Gastroesophageal sphincter (tissue), 4 donors: ENCODE results near the gene POLR2L. TPM values are rescaled to one million over a fixed set of nuclear protein-coding genes. Genes with fewer than 3 reads are reported as not detected.

Source experiments
- ATAC-seq: fragments of 150-250 bp; one replicate; pipeline ENCODE4 v1.9.1; 2016; ENCODE audit warnings: mild to moderate bottlenecking, moderate library complexity
- H3K27ac ChIP-seq, 4 donors: fragments of 200-600 bp; sonication (generic) in 3 of 4; 1 replicate in 3 of 4; 2 replicates in 1 of 4; pipeline ENCODE4 v1.5.1; 2016 to 2019
- H3K27me3 ChIP-seq: fragments of 200-600 bp; sonication (generic); one replicate; pipeline ENCODE4 v1.5.1; 2019
- H3K36me3 ChIP-seq, 2 donors: fragments of 200-600 bp; sonication (generic); one replicate each; pipeline ENCODE4 v1.5.1; 2019; ENCODE audit warnings: control low read depth in 1 of 2
- H3K4me1 ChIP-seq, 3 donors: fragments of 200-600 bp; sonication (generic); 1 replicate in 2 of 3; 2 replicates in 1 of 3; pipeline ENCODE4 v1.5.1; 2016 to 2019; ENCODE audit warnings: control low read depth in 2 of 3
- H3K4me3 ChIP-seq, 2 donors: fragments of 200-600 bp; sonication (generic); one replicate each; pipeline ENCODE4 v1.5.1; 2019; ENCODE audit warnings: mild to moderate bottlenecking in 1 of 2, moderate library complexity in 1 of 2
- H3K9me3 ChIP-seq, 3 donors: fragments of 200-600 bp; sonication (generic); one replicate each; pipeline ENCODE4 v1.5.1; 2017 to 2019; ENCODE audit warnings: control low read depth in 2 of 3
- EP300 ChIP-seq: sonication (generic); formaldehyde crosslinking; IDR thresholded peaks from one replicate; pipeline ENCODE4 v1.6.1; 2017; ENCODE audit warnings: antibody characterized with exemption, mild to moderate bottlenecking
- POLR2A ChIP-seq, 2 donors: fragments of 450-650 bp; IDR thresholded peaks; one replicate each; pipeline ENCODE4 v1.6.1; 2017; ENCODE audit warnings: antibody characterized with exemption in 2 of 2, mild to moderate bottlenecking in 2 of 2, moderate library complexity in 1 of 2
- POLR2AphosphoS5 ChIP-seq: sonication (generic); formaldehyde crosslinking; IDR thresholded peaks from one replicate; pipeline ENCODE4 v1.6.1; 2017; ENCODE audit warnings: antibody characterized with exemption
- WGBS, 2 donors: methylation state at CpG; one replicate each; pipeline ENCODE4 v1.1.5; 2018; ENCODE audit warnings: low coverage in 1 of 2; 5-methylcytosine and 5-hydroxymethylcytosine counted together
- total RNA-seq, 4 donors: library from RNA; depleted of rRNA; stranded (reverse); fragments of >200 nt; gene quantifications; one replicate each; pipeline ENCODE4 v1.1.0, GENCODE V29; 2016
- TF ChIP-seq, protein P1 (sequence below), 4 experiments: fragments of 200-600 bp in 2 of 4; fragments of 450-650 bp in 2 of 4; sonication (generic) in 1 of 4; IDR thresholded peaks; one replicate each; pipeline ENCODE4 v1.5.1; 2017 to 2019; ENCODE audit warnings: antibody characterized with exemption in 4 of 4, mild to moderate bottlenecking in 2 of 4, moderate library complexity in 2 of 4

POLR2L gene
- total RNA-seq, 4 donors from 2014 or later, result 65.5 to 86.0 (median 71.8) TPM

DNA sequence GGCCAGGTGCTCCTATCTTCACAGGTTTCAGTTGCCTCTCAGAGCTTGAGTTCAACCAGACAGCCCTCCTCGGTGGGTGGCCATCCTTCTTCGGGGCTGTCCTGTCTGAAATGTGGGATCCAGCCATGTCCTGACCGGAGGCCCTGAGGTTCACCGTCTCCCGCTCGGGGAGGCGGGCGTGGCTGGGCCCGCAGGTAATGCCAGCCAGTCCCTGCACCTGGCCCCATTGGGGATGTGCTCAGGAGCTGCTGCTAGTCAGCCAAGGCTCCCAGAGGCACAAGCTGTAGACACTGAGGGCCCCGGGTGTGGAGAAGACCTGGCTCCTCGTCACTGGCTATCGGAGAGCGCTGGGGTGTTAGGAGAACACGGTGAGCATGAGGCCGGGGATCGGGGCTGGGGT lies 32.9 kb upstream of the POLR2L start:
- peaks cover 0 to 44% of the 10 kb centered on the region in 2 donors for H3K36me3 ChIP-seq
- 80% methylated on average over 1 of the region's 16 CpGs; no CpG with 5 or more reads in 1 of the 2 donors for WGBS, 2 donors
- no peaks in the 10 kb centered on the region for H3K4me1 ChIP-seq
- no peak overlapping the region for H3K4me3 ChIP-seq
- H3K27me3 ChIP-seq, result no peaks in the 10 kb centered on the region
- H3K9me3 ChIP-seq, result no peaks in the 10 kb centered on the region
- TF ChIP-seq EP300, result no peak
- TF ChIP-seq POLR2A (IDR thresholded peaks at IDR 0.05), result no peak
- TF ChIP-seq POLR2AphosphoS5, result no peak
- TF ChIP-seq, protein P1, sequence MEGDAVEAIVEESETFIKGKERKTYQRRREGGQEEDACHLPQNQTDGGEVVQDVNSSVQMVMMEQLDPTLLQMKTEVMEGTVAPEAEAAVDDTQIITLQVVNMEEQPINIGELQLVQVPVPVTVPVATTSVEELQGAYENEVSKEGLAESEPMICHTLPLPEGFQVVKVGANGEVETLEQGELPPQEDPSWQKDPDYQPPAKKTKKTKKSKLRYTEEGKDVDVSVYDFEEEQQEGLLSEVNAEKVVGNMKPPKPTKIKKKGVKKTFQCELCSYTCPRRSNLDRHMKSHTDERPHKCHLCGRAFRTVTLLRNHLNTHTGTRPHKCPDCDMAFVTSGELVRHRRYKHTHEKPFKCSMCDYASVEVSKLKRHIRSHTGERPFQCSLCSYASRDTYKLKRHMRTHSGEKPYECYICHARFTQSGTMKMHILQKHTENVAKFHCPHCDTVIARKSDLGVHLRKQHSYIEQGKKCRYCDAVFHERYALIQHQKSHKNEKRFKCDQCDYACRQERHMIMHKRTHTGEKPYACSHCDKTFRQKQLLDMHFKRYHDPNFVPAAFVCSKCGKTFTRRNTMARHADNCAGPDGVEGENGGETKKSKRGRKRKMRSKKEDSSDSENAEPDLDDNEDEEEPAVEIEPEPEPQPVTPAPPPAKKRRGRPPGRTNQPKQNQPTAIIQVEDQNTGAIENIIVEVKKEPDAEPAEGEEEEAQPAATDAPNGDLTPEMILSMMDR (IDR thresholded peaks at IDR 0.05), result no peak
- no peak overlapping the region for H3K27ac ChIP-seq
- ATAC-seq, result no peak

DNA sequence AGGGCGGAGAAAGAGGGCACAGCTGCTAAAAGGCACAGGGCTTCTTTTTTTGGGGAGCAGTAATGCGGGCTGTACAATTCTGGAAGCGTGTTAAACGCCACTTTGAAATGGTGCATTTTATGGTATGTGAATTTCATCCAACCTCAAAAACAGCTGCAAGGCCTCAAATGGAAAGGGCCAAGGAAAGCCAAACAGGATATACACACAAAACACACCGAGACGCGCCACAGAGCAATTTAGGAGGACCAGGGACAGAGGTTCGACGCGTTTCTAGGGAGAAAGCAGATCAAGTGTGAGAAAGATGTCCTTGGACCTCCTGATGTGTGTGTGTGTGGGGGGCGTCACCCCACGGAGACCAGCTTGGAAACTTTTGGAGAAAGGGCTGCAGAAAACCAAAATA lies 31.4 kb upstream of the POLR2L start:
- 38 to 73% methylated on average over 8 to 10 of the region's 12 CpGs for WGBS, 2 donors
- Histone ChIP-seq H3K4me3 (no peak overlapping the region), H3K27ac (no peak overlapping the region), H3K36me3 (peaks cover 0 to 43% of the 10 kb centered on the region in 2 donors), H3K9me3 (no peaks in the 10 kb centered on the region), H3K27me3 (no peaks in the 10 kb centered on the region), H3K4me1 (no peaks in the 10 kb centered on the region)
- no peak for ATAC-seq
- no peak for TF ChIP-seq POLR2A (IDR thresholded peaks at IDR 0.05)

DNA sequence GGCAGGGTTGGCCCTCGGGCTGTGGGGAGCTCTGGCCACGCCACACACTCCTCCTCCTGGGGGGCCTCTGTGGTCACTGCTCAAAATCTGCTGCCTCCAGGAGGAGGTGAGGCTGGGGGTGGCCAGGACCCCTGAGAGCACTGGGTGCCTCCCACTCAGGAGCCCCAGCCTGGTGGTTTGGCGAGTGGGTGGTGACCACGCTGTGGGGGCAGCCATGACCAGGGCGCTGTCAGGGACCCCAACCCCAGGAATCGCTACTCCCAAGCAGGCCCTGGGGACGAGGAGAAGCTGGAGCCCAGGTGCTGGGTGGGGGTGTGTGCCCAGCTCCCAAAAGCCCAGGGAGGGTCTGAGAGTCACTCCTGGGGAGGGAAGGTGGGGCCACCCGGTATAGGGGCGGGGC lies 30.5 kb upstream of the POLR2L start:
- Histone ChIP-seq H3K36me3 (peaks cover 0 to 43% of the 10 kb centered on the region in 2 donors), H3K9me3 (no peaks in the 10 kb centered on the region), H3K27ac (no peak overlapping the region), H3K4me1 (no peaks in the 10 kb centered on the region), H3K4me3 (no peak overlapping the region), H3K27me3 (no peaks in the 10 kb centered on the region)
- ATAC-seq, result no peak
- WGBS, 2 donors, result no CpG with 5 or more reads among the region's 9 CpGs
- no peak for TF ChIP-seq EP300
- no peak for TF ChIP-seq POLR2A (IDR thresholded peaks at IDR 0.05)
- TF ChIP-seq, protein P1 (IDR thresholded peaks at IDR 0.05), result no peak
- no peak for TF ChIP-seq POLR2AphosphoS5

DNA sequence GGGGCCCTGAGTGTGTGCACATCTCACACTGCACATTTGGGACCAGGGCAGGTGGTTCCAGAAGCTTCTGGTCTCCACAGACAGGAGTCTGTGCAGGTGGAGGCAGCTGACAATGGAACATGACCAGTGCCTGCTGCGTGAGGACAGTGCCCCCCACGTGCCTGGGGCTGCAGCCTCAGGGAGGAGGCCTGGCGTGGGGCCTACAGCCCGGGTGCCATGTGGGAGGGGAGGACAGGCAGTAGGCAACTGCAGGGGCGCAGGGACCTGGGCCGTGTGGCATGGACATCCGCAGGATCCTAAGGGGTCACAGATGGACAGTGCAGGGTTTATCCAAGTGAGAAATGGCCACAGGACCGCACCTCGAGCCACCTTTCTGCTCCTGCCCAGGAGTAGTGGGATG lies 29.1 kb upstream of the POLR2L start:
- Histone ChIP-seq H3K27me3 (no peaks in the 10 kb centered on the region), H3K36me3 (peaks cover 0 to 51% of the 10 kb centered on the region in 2 donors), H3K4me3 (no peak overlapping the region), H3K9me3 (no peaks in the 10 kb centered on the region), H3K4me1 (no peaks in the 10 kb centered on the region), H3K27ac (no peak overlapping the region)
- 72% methylated on average over 5 of the region's 9 CpGs; no CpG with 5 or more reads in 1 of the 2 donors for WGBS, 2 donors
- no peak for ATAC-seq
- TF ChIP-seq EP300 (no peak), POLR2AphosphoS5 (no peak), POLR2A (IDR thresholded peaks at IDR 0.05) (no peak)
- TF ChIP-seq, protein P1 (IDR thresholded peaks at IDR 0.05), result no peak

DNA sequence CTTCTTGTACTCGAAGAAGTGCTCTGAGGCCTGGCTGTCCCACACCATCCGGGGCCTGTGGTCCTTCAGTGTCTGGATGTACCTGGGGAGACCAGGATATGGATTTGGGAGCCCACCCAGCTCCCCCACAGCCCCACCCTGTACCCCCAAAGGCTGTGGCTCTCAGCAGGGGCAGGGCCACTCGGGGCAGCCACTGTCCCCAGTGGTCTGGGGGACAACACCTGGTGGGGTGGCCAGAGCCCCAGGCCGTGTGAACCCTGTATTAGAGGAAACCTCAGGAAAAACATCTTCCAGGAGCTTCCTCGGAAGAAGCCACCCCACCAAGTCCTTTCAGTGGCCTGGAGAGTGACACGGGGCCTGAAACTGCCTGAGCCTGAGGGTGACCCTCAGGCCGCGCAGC lies 28.1 kb upstream of the POLR2L start:
- no peak for TF ChIP-seq POLR2AphosphoS5
- TF ChIP-seq EP300, result no peak
- no peak for TF ChIP-seq POLR2A (IDR thresholded peaks at IDR 0.05)
- TF ChIP-seq, protein P1 (IDR thresholded peaks at IDR 0.05), result no peak
- Histone ChIP-seq H3K27me3 (no peaks in the 10 kb centered on the region), H3K9me3 (no peaks in the 10 kb centered on the region), H3K4me3 (no peak overlapping the region), H3K36me3 (peaks cover 0 to 60% of the 10 kb centered on the region in 2 donors), H3K27ac (no peak overlapping the region), H3K4me1 (no peaks in the 10 kb centered on the region)
- no CpG with 5 or more reads among the region's 8 CpGs for WGBS, 2 donors
- no peak for ATAC-seq
